Measurements from ENCODE around the gene ZNF586.
"Not testable (repeated sequence)": the region's sequence is repeated elsewhere in the genome, so short reads cannot be mapped to it uniquely, and the experiment has no call there.

The ZNF586 gene

DNA sequence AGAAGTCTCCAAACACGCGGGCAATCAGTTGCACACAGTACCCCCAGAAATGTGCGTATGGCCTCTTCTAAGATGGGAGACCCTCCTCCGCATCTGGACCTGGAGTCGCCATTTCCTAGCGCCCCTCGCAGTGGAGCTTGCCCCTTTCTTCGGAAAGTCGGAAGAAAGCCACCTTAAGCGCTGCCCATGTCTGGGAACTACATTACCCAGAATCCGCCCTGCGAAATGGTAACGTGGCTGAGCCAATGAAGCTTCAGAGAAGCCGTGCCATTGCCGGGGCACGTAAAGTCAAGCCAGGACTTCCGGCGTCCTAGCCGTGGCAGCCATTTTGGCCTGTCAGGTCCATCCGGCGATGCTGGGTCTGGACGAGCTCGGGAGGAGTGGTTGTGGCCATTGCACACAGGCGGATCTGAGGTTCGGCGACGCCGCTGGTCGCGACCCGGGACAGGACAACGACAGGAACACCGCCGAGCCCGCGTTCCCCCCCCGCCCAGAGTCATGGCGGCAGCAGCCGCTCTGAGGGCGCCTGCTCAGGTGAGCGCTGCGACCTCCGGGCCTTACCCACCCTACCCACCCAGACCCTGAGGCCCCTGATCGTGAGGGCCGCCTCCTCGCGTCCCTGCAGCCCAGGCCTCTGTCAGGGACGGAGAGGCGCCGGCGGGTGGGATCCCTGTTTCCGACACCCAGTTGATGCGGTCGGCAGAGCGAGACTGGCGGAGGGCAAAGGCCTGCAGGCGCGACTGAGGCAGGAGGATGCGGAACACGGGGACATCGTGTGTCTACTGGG lies at the start of gene ZNF586:
ZNF586 (plus strand) TSS at position 332 of the 787 bp plus-strand sequence; CDS start at position 499, 167 bp downstream.
- no peak for FAIRE-seq

- no peak for FAIRE-seq
These were observed 49.5 kb upstream of the ZNF586 start for GRCh38 chr19:57719901-57720519.

DNA sequence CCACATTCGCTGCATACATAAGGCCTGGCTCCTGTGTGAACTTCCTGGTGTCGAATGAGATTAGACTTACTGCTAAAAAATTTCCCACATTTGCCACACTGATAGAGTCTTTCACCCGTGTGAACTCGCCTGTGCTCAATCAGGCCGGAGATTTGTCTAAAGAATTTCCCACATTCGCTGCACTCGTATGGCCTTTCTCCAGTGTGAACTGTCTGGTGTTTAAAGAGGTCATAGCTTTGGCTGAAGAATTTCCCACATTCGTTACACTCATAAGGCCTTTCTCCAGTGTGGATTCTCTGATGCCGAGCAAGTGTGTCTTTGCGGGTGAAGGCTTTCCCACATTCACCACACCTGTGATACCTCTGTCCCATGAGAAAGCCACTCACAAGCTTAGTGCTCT lies 48.6 kb upstream of the ZNF586 start:
- FAIRE-seq: no peak

DNA sequence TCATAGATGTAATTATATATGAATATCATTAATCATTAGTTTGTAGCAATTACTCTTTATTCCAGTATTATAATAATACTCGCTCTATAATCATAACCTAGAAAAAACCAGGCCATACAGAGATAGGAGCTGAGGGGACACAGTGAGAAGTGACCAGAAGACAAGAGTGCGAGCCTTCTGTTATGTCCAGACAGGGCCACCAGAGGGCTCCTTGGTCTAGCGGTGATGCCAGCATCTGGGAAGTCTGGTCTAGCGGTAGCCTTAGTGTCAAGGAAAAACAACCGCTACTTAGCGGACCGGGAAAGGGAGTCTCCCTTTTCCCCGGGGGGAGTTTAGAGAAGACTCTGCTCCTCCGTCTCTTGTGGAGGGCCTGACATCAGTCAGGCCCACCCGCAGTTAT lies 31.2 kb upstream of the ZNF586 start:
- FAIRE-seq: not testable (repeated sequence)

DNA sequence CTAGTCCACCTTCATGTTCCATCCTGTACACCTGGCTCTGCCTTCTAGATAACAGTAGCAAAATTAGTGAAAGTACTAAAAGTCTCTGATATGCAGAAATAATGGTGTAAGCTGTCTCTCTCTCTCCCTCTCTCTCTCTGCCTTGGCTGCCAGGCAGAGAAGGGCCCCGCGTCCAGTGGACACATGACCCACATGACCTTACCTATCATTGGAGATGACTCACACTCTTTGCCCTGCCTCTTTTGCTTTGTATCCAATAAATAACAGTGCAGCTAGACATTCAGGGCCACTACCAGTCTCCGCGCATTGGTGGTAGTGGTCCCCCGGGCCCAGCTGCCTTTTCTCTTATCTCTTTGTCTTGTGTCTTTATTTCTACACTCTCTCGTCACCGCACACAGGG lies 30.7 kb upstream of the ZNF586 start:
- not testable (repeated sequence) for FAIRE-seq

- peak; percentile 92 for FAIRE-seq
These were observed 22.6 kb upstream of the ZNF586 start, which contains the start of gene ZNF776 for GRCh38 chr19:57746580-57747471. Gene ZNF776 (plus strand): TSS chr19:57746815. CDS start chr19:57747059, 244 bp downstream.

- no peak for FAIRE-seq
These were observed 22.0 kb upstream of the ZNF586 start for GRCh38 chr19:57747472-57747807.

GRCh38 chr19:57748029-57748428 lies 21.4 kb upstream of the ZNF586 start:
- no peak for FAIRE-seq

DNA sequence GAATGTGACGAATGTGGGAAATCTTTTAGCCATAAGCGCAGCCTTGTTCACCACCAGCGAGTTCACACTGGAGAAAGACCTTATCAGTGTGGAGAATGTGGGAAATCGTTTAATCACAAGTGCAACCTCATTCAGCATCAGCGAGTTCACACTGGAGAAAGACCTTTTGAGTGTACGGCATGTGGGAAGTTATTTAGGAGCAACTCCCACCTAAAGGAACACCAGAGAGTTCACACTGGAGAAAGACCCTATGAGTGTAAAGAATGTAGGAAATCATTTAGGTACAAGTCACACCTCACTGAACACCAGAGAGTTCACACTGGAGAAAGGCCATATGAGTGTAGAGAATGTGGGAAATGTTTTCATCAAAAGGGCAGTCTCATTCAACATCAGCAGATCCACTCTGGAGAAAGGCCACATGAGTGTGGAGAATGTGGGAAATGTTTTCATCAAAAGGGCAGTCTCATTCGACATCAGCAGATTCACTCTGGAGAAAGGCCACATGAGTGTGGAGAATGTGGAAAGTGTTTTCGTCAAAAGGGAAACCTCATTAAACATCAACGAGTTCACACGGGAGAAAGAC lies 15.3 kb upstream of the ZNF586 start:
- FAIRE-seq: no peak

DNA sequence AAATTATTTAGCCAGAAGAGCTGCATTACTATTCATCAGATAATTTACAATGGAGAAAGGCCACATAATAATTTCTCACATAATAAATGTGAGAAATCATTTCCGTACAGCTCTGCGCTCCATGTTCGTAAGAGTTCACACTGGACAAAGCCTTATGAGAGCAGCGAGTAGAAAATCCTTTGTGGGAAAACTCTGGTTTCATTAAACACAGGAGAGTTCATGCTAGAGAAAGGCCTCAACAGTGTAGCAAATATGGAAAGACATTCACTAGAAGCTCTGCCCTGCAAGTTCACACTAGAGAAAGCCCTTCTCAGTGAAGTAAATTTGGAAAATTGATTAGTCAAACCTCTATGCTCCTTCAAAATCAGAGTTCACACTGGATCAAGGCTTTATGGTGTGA lies 14.4 kb upstream of the ZNF586 start:
- FAIRE-seq: no peak

GRCh38 chr19:57757941-57758340 lies 11.5 kb upstream of the ZNF586 start:
- FAIRE-seq: no peak

DNA sequence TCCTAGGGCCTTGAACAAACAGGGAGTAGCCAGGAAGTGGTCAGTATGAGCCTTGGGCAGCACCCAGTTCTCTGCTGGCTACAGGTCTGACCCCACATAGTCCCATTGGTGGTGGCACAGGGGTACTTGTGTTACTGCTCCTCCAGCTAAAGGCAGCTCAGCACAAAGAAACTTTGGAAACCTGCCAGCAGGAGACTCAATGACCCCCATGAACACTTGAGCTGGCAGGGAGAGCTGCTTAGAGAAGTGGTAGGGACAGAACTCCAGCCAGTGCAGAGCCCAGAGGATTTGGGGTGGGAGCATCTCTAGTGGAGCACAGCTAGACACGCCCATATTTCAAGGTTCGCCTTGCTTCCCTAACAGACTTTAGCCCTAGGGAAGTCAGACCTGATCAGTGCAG lies 10.4 kb upstream of the ZNF586 start:
- no peak for FAIRE-seq

GRCh38 chr19:57771417-57771816 lies 1.9 kb downstream of the ZNF586 start:
- no peak for FAIRE-seq

DNA sequence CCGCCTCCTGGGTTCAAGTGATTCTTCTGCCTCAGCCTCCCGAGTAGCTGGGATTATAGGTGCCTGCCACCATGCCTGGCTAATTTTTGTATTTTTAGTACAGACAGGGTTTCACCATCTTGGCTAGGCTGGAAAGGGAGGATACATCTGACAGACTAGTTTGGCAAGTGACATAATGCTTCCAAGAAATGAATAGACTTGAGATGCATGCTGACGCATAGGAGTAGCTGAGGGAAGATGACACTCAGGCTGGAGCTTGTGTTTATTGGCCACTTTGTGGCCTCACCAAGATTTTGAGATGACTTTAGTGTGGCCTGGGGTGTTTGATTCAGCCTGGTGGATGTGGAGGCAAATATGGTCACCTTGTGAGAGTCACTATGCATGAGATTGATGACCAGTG lies 4.0 kb downstream of the ZNF586 start:
- no peak for FAIRE-seq

DNA sequence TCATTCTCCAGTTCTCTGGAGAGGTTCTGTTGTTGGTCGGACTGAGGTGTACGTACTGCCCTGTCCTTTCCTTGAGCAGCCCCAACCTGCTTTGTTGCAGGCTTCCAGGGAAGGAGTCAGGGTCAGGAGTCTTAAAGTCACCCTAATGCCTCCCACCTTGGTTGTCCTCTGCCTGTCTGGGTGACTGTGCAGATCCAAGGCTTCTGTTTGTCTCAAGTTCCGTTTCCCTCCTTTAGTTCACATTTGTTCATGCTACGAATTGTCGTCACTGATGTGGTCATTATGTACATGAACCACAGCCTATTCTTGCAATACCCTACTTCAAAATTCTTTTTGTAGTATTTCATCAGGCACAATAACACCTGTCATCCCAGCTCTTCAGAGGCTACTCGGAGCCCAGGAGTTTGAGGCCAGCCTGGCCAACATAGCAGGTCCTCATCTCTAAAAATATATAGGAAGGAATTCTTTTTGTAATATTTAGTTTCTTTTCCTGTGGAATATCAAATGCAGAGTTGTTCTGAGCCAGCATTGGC lies 7.4 kb downstream of the ZNF586 start:
- no peak for FAIRE-seq

DNA sequence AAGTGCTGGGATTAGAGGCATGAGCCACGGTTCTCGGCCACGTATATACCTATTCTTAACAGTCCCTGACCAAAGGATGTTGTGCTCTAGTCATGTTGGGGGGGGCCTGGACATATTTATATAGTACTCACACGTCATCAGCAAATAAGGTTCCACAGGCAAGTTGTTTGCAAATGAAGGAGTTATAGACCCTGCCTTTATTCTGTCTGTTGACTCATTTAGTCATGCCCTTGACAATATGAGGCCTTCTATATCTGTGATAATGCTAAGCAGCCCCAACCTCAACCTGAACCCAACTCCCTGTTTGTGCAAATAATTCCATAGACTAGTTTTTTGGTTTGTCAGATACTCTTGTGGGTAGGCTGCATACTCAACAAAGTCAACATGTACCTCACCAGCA lies 8.9 kb downstream of the ZNF586 start:
- no peak for FAIRE-seq

DNA sequence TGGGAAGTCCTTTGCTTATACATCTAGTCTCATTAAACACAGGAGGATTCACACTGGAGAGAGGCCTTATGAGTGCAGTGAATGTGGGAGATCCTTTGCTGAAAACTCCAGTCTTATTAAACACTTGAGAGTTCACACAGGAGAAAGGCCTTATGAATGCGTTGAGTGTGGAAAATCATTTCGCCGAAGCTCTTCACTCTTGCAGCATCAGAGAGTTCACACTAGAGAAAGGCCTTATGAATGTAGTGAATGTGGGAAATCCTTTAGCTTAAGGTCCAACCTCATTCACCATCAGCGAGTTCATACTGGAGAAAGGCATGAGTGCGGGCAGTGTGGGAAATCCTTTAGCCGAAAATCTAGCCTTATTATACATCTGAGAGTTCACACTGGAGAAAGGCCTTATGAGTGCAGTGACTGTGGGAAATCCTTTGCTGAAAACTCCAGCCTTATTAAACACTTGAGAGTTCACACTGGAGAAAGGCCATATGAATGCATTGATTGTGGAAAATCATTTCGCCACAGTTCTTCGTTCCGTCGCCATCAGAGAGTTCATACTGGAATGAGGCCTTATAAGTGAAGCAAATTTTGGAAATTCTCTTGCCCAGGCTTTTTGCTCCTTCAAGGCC lies 9.9 kb downstream of the ZNF586 start:
- FAIRE-seq: no peak

GRCh38 chr19:57786286-57786685 lies 16.8 kb downstream of the ZNF586 start:
- FAIRE-seq: no peak

GRCh38 chr19:57786906-57787305 lies 17.4 kb downstream of the ZNF586 start:
- FAIRE-seq: no peak

DNA sequence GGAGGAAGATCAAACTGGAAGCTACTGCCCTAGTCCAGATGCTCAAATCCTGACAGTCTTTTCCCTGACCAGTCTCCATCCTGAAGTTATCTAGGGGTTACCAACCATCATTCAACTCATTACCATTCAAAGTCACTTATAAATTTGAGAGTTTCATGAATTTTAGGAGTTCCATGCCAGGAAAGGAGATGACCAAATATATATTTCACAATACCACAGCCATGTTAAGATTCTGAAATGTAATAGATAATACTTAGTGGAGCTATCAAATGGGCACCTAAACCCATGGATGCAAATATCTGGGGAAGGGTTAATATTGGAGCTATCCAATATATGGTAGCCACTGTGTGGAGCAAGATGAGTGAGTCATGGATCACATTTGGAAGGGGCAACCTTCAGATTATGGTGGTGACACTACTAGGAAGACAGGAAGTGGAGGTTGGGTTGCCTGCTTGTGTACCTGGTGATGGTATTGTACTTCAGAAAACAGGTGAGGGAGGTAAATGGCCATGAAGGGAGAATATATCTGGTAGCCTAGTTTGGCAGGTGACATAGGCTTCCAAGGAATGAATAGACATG lies 18.7 kb downstream of the ZNF586 start:
- FAIRE-seq: no peak

DNA sequence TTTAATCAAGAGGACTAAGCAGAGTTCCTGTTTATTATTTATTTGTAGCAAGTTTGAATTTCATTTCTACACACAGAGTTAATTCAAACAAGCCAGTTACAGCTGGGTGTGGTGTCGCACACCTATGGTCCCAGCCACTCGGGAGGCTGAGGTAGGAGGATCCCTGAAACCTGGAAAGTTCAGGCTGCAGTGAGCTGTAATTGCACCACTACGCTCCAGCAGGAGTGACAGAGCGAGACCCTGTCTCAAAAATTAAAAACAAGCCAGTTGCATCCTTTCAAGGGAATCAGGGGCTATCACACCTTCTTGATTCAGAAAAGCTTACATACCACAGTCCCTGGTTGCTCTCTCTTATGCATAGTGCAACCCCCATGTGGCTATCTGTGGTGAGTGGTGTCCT lies 19.8 kb downstream of the ZNF586 start:
- FAIRE-seq: no peak

DNA sequence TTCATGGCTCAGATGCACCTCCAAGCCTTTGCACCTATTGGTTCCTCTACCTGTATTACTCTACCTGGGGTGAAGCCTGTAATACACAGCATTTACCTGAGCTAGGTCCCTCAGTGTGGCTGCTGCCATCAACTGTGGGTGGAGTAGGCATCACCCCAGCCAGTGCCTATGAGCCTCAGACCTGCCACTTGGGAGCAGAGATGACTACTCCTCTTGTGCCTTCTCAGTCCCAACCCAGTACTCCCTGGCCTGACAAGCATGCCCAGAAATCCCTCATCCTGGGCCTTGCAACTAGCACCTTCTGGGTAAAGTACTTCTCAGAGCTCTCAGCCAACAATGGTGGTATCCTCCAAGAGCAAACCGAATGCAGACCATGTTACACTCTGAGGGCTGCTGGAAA lies 27.1 kb downstream of the ZNF586 start:
- not testable (repeated sequence) for FAIRE-seq

Data from colon (tissue), 2 donors.